22Rv1 (cell line): ENCODE data around the gene BRD3.

Experiments
- ZFX ChIP-seq: fragments of 450-650 bp; IDR thresholded peaks from 2 replicates; pipeline ENCODE4 v1.6.1; 2017; ENCODE audit warnings: antibody characterized with exemption, borderline replicate concordance
- TF ChIP-seq, protein P1 (sequence below): fragments of 450-650 bp; IDR thresholded peaks from 2 replicates; pipeline ENCODE4 v1.5.1; 2017; ENCODE audit warnings: mild to moderate bottlenecking

DNA sequence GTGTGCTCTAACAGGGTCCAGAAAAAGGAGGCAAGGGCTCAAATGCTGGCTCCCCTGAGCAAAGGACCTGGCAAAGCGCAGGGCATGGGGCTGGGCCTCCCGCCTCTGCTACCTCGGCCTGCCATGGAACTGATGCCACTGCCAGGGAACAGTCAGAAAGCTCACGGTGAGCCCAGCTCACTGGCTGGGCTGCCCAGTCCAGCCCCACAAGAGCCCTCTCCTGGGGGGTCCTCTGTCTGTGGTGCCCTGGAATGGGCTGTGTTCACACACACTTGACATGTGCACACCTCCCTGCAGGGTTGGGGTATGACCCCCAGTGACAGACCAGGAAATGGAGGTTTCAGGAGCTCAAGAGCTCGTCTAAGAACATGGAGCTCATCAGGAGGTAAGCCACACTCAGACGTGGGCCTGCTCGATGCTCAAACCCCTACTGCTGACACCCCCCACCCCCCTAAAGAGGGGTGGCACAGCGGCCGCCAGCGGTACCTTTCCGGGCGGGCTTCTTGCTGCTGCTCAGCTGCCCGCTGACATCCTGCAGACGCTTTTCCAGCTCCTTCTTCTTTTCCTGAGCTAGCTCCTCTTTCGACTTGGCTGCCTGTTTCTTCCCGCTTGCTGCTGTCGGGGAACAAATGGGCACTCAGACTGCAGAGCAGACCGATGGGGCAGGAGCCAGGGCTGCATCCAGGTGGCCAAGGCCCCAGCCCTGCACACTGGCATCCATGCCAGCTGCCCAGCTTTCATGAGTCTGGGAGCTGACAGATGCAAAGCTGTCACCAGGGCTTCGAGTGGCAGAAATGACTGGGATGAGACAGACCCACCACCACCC, 33.4 kb downstream of the BRD3 start:
- TF ChIP-seq, protein P1, sequence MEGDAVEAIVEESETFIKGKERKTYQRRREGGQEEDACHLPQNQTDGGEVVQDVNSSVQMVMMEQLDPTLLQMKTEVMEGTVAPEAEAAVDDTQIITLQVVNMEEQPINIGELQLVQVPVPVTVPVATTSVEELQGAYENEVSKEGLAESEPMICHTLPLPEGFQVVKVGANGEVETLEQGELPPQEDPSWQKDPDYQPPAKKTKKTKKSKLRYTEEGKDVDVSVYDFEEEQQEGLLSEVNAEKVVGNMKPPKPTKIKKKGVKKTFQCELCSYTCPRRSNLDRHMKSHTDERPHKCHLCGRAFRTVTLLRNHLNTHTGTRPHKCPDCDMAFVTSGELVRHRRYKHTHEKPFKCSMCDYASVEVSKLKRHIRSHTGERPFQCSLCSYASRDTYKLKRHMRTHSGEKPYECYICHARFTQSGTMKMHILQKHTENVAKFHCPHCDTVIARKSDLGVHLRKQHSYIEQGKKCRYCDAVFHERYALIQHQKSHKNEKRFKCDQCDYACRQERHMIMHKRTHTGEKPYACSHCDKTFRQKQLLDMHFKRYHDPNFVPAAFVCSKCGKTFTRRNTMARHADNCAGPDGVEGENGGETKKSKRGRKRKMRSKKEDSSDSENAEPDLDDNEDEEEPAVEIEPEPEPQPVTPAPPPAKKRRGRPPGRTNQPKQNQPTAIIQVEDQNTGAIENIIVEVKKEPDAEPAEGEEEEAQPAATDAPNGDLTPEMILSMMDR = no peak
- no peak for TF ChIP-seq ZFX
